OCI-LY3 (cell line): ENCODE measurements around the gene GSDME.

ENCODE experiments used
- EZH2phosphoT487 ChIP-seq: fragments of 200-600 bp; shearing (Covaris generic); IDR thresholded peaks from 2 replicates; pipeline ENCODE4 v1.6.1; 2018; ENCODE audit warnings: antibody characterized with exemption, mixed run types, low read depth
- TF ChIP-seq, protein P1 (sequence below): fragments of 200-600, 300-600 bp; sonication (generic); IDR thresholded peaks from 2 replicates; pipeline ENCODE4 v1.5.1; 2014; ENCODE audit warnings: antibody characterized with exemption, low read length, low read depth

GRCh38 chr7:24767878-24768569 is 10.8 kb upstream of the GSDME start:
- TF ChIP-seq, protein P1, sequence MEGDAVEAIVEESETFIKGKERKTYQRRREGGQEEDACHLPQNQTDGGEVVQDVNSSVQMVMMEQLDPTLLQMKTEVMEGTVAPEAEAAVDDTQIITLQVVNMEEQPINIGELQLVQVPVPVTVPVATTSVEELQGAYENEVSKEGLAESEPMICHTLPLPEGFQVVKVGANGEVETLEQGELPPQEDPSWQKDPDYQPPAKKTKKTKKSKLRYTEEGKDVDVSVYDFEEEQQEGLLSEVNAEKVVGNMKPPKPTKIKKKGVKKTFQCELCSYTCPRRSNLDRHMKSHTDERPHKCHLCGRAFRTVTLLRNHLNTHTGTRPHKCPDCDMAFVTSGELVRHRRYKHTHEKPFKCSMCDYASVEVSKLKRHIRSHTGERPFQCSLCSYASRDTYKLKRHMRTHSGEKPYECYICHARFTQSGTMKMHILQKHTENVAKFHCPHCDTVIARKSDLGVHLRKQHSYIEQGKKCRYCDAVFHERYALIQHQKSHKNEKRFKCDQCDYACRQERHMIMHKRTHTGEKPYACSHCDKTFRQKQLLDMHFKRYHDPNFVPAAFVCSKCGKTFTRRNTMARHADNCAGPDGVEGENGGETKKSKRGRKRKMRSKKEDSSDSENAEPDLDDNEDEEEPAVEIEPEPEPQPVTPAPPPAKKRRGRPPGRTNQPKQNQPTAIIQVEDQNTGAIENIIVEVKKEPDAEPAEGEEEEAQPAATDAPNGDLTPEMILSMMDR: no peak; the same call in 1 of the 2 replicates
- no peak for TF ChIP-seq EZH2phosphoT487
